ENCODE data around the gene GATD1. TPM values are rescaled to one million over a fixed set of nuclear protein-coding genes. Genes with fewer than 3 reads are reported as not detected.

The GATD1 gene
- total and polyA plus RNA-seq, 2 experiments from 2014 or later, result 39.3 to 51.0 TPM

DNA sequence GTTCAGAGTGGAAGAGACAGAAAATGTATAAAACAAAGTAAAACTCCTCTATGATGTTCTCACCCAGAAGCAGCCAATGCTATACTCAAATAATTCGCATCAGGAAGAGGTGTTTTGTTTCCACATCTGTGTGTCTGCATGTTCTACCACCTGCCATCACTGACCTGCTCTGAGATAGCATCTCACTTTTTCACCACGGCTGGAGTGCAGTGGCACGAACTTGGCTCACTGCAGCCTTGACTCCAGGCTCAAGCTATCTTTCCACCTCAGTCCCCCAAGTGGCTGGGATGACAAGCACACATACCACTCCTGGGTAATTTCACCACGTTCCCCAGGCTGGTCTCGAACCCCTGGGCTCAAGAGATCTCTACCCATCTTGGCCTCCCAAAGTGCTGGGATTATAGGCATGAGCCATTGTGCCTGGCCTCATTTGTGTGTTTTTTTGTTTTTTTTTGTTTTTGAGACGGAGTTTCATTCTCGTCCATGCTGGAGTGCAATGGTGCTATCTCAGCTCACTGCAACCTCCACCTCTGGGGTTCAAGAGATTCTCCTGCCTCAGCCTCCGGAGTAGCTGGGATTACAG is 15.7 kb downstream of the GATD1 start:
- ATAC-seq, result no peak
- no peaks in the 10 kb centered on the region for H3K27me3 ChIP-seq (ENCODE audit: insufficient read depth)
- DNase-seq (ENCODE audit: low spot score), result no peak
- H3K27ac ChIP-seq (ENCODE audit: low read depth), result peak overlapping the region; percentile 80; the same call in 1 of the 2 replicates
- H3K9me2 ChIP-seq (ENCODE audit: insufficient read depth), result no peaks in the 10 kb centered on the region
- Mint-ChIP-seq H3K27ac (no peak overlapping the region; the same call in 1 of the 2 replicates), H3K27me3 (ENCODE audit: insufficient read depth, low read depth, poor library complexity) (peaks cover 29% of the 10 kb centered on the region), H3K36me3 (ENCODE audit: low read depth) (peaks cover 89% of the 10 kb centered on the region), H3K9me3 (no peaks in the 10 kb centered on the region), H3K4me3 (no peak overlapping the region), H3K4me1 (peaks cover 10% of the 10 kb centered on the region)
- peaks cover 65% of the 10 kb centered on the region for H3F3A ChIP-seq (replicated peaks; ENCODE audit: low read depth)
- H3K36me3 ChIP-seq (ENCODE audit: insufficient read depth), result peaks cover 66% of the 10 kb centered on the region
- no peak overlapping the region for H2AFZ ChIP-seq
- H3K4me3 ChIP-seq, result no peak overlapping the region
- no peak overlapping the region; the same call in 1 of the 2 replicates for H3K4me2 ChIP-seq
- peaks cover 8% of the 10 kb centered on the region for H3K4me1 ChIP-seq (ENCODE audit: insufficient read depth)
- no peak for TF ChIP-seq CREB1 (CRISPR knock-in tag; IDR thresholded peaks at IDR 0.05; ENCODE audit: low read depth)
- no peak for TF ChIP-seq JUNB (IDR thresholded peaks at IDR 0.05; ENCODE audit: unreplicated experiment)
- TF ChIP-seq ZNF114 (CRISPR knock-in tag; IDR thresholded peaks at IDR 0.05), result no peak
- TF ChIP-seq, protein P1, sequence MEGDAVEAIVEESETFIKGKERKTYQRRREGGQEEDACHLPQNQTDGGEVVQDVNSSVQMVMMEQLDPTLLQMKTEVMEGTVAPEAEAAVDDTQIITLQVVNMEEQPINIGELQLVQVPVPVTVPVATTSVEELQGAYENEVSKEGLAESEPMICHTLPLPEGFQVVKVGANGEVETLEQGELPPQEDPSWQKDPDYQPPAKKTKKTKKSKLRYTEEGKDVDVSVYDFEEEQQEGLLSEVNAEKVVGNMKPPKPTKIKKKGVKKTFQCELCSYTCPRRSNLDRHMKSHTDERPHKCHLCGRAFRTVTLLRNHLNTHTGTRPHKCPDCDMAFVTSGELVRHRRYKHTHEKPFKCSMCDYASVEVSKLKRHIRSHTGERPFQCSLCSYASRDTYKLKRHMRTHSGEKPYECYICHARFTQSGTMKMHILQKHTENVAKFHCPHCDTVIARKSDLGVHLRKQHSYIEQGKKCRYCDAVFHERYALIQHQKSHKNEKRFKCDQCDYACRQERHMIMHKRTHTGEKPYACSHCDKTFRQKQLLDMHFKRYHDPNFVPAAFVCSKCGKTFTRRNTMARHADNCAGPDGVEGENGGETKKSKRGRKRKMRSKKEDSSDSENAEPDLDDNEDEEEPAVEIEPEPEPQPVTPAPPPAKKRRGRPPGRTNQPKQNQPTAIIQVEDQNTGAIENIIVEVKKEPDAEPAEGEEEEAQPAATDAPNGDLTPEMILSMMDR (conservative IDR thresholded peaks at IDR 0.05; ENCODE audit: low read depth in 2 of 2), result no peak
- no peak for TF ChIP-seq EZH2 (IDR thresholded peaks at IDR 0.05; ENCODE audit: low read depth, unreplicated experiment)
- TF ChIP-seq EZH2phosphoT487 (IDR thresholded peaks at IDR 0.05; ENCODE audit: unreplicated experiment), result no peak
- TF ChIP-seq, protein P2, sequence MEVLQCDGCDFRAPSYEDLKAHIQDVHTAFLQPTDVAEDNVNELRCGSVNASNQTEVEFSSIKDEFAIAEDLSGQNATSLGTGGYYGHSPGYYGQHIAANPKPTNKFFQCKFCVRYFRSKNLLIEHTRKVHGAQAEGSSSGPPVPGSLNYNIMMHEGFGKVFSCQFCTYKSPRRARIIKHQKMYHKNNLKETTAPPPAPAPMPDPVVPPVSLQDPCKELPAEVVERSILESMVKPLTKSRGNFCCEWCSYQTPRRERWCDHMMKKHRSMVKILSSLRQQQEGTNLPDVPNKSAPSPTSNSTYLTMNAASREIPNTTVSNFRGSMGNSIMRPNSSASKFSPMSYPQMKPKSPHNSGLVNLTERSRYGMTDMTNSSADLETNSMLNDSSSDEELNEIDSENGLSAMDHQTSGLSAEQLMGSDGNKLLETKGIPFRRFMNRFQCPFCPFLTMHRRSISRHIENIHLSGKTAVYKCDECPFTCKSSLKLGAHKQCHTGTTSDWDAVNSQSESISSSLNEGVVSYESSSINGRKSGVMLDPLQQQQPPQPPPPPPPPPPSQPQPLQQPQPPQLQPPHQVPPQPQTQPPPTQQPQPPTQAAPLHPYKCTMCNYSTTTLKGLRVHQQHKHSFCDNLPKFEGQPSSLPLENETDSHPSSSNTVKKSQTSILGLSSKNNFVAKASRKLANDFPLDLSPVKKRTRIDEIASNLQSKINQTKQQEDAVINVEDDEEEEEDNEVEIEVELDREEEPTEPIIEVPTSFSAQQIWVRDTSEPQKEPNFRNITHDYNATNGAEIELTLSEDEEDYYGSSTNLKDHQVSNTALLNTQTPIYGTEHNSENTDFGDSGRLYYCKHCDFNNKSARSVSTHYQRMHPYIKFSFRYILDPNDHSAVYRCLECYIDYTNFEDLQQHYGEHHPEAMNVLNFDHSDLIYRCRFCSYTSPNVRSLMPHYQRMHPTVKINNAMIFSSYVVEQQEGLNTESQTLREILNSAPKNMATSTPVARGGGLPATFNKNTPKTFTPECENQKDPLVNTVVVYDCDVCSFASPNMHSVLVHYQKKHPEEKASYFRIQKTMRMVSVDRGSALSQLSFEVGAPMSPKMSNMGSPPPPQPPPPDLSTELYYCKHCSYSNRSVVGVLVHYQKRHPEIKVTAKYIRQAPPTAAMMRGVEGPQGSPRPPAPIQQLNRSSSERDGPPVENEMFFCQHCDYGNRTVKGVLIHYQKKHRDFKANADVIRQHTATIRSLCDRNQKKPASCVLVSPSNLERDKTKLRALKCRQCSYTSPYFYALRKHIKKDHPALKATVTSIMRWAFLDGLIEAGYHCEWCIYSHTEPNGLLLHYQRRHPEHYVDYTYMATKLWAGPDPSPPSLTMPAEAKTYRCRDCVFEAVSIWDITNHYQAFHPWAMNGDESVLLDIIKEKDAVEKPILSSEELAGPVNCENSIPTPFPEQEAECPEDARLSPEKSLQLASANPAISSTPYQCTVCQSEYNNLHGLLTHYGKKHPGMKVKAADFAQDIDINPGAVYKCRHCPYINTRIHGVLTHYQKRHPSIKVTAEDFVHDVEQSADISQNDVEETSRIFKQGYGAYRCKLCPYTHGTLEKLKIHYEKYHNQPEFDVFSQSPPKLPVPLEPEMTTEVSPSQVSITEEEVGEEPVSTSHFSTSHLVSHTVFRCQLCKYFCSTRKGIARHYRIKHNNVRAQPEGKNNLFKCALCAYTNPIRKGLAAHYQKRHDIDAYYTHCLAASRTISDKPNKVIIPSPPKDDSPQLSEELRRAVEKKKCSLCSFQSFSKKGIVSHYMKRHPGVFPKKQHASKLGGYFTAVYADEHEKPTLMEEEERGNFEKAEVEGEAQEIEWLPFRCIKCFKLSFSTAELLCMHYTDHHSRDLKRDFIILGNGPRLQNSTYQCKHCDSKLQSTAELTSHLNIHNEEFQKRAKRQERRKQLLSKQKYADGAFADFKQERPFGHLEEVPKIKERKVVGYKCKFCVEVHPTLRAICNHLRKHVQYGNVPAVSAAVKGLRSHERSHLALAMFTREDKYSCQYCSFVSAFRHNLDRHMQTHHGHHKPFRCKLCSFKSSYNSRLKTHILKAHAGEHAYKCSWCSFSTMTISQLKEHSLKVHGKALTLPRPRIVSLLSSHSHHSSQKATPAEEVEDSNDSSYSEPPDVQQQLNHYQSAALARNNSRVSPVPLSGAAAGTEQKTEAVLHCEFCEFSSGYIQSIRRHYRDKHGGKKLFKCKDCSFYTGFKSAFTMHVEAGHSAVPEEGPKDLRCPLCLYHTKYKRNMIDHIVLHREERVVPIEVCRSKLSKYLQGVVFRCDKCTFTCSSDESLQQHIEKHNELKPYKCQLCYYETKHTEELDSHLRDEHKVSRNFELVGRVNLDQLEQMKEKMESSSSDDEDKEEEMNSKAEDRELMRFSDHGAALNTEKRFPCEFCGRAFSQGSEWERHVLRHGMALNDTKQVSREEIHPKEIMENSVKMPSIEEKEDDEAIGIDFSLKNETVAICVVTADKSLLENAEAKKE (CRISPR knock-in tag; IDR thresholded peaks at IDR 0.05), result no peak
- no peak for TF ChIP-seq ZNF331 (CRISPR knock-in tag; IDR thresholded peaks at IDR 0.05; ENCODE audit: low read depth)
- H3K79me2 ChIP-seq (replicated peaks; ENCODE audit: insufficient read depth), result peaks cover 18% of the 10 kb centered on the region
- peaks cover 17% of the 10 kb centered on the region for H4K20me1 ChIP-seq (replicated peaks; ENCODE audit: insufficient read depth)

All from GM23338 (cell line).